T-helper 2 cell (primary cell): ENCODE measurements around the gene AMDHD1.
A peak's percentile ranks its signal among the peaks of the same experiment; 100 is the strongest.

Experiments
- DNase-seq, 5 experiments: peaks; one replicate each; pipeline versions ENCODE4 v3.0.0 to v3.0.0-alpha.2; 2012 to 2022

The AMDHD1 gene

GRCh38 chr12:95996034-95996658 lies 53.0 kb downstream of the AMDHD1 start, which contains the start of gene HAL:
HAL (minus strand) TSS chr12:95996344; CDS start chr12:95995910, 434 bp downstream.
- peak in 1 of 5 experiments; percentile 27 for DNase-seq

- no peak for DNase-seq
Observed at GRCh38 chr12:95997276-95997675, 54.1 kb downstream of the AMDHD1 start.

- DNase-seq = peak in 1 of 5 experiments; percentile 47
Observed at GRCh38 chr12:95997911-95998510, 54.9 kb downstream of the AMDHD1 start.

GRCh38 chr12:95998611-95999286 lies 55.6 kb downstream of the AMDHD1 start:
- DNase-seq = peak in 3 of 5 experiments; percentile 9 to 90 (median 29)

DNA sequence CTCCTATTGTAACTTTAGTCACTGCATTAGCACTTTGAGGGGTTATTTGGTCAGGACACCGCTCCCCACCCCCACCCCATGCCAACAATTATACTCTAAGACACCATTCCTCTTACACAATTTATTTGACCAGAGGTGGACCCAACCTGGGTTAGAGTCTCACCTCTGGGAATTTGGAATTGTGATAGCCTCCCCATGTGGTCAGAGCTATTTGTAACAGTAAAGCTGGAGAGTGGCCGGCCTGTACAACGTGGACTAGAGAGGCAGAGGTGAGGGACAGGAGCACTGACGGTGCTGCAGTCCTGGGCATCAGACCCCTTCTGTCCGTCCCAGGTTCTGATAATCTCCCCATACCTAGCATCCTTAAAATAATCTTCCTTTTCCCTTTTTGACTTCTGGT lies 56.4 kb downstream of the AMDHD1 start:
- no peak for DNase-seq

DNA sequence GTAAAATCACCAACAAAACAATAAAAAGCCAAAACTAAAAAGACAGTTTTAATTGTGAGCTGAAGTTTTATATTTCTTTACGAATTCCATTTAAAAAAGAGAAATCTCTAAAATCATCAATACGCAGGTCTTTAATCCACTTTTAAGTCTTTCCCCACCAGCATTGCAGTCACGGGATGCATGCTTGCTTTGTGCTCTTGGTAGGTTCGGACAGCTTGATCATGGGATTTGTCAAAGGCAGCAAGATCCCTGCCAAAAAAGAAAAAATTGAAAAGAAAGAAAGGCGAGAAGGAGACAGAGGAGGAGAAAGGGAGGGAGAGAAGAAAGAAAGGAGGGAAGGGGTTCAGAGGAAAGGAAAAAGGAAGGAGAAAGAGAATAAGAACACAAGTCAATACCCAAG lies 57.7 kb downstream of the AMDHD1 start:
- no peak for DNase-seq

GRCh38 chr12:96006727-96007126 lies 63.6 kb downstream of the AMDHD1 start:
- no peak for DNase-seq

DNA sequence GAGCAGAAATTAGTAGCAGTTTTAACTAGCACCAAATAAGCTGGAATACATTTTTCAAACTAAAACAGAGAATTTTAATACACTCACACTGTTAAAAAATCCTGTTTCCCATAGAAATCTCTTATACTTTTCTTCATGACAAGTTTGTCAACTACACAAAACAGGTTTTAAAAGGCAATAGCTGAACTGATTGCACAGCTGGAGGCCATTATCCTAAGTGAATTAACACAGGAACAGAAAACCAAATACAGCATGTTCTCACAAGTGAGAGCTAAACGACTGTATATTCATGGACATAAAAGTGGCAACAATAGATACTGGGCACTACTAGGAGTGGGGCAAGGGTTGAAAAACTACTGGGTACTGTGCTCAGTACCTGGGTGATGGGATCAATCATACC lies 64.6 kb downstream of the AMDHD1 start:
- DNase-seq = no peak

DNA sequence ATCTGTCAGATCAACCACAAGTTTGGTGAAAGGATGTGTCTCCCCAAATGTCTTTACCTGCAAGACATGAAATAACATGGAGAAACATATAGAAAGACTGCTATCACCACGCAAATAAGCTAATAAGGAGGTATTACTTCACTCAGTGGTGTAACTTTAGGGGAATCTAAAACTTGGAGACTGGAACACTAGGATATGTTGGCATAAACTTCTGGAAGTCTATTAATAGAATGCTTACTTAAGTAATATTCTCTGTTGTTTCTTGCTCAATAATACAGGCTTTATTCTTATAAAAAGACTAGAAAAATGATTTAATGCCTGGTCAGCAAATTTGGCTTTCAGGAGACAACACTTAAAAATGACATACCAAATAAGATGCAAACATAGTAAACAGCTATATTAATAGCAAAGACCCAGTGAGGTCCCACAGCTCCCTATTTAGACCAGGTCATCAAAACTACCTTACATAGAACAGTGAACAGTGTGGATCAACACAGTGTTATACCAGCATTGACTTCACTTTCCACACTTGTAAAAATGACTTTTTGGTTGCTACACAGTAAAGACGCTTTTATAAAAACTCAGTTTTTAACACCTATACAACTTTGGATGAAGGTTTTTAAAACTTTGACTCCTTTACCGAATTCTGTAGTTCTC lies 71.9 kb downstream of the AMDHD1 start:
- no peak for DNase-seq

GRCh38 chr12:96015672-96016071 lies 72.5 kb downstream of the AMDHD1 start:
- no peak for DNase-seq
